NCI-H1105 treated with DMSO at 0.1 percent for 48 hours (cell line): Measurements from ENCODE around the gene HAGH.

ENCODE experiments used
- DNase-seq: peaks from one replicate; lab custom pipeline; 2025; lab: John Stamatoyannopoulos, UW

HAGH gene

GRCh38 chr16:1831186-1832075, 4.8 kb upstream of the HAGH start:
- no peak for DNase-seq

GRCh38 chr16:1830213-1830612, 3.6 kb upstream of the HAGH start:
- DNase-seq, result no peak

GRCh38 chr16:1828645-1829410, 2.2 kb upstream of the HAGH start:
- no peak for DNase-seq

- DNase-seq, result no peak
These were observed 548 bp downstream of the HAGH start for GRCh38 chr16:1825864-1826690.

GRCh38 chr16:1825381-1825863, 1.2 kb downstream of the HAGH start:
- DNase-seq, result no peak

- no peak for DNase-seq
These were observed 2.8 kb downstream of the HAGH start for GRCh38 chr16:1823821-1824220.

- DNase-seq, result no peak
These were observed 3.8 kb downstream of the HAGH start for GRCh38 chr16:1822801-1823200.

GRCh38 chr16:1821861-1822611, 4.6 kb downstream of the HAGH start:
- no peak for DNase-seq

GRCh38 chr16:1820946-1821290, 5.7 kb downstream of the HAGH start:
- no peak for DNase-seq

- DNase-seq, result no peak
These were observed 6.3 kb downstream of the HAGH start for GRCh38 chr16:1820096-1820945.

- no peak for DNase-seq
These were observed 7.0 kb downstream of the HAGH start for GRCh38 chr16:1819611-1820010.

- DNase-seq, result no peak
These were observed 7.6 kb downstream of the HAGH start for GRCh38 chr16:1818873-1819525.

GRCh38 chr16:1818204-1818872, 8.3 kb downstream of the HAGH start:
- no peak for DNase-seq

GRCh38 chr16:1817716-1818115, 8.9 kb downstream of the HAGH start:
- no peak for DNase-seq

GRCh38 chr16:1817276-1817589, 9.4 kb downstream of the HAGH start:
- DNase-seq, result no peak

GRCh38 chr16:1816396-1817275, 10.0 kb downstream of the HAGH start:
- no peak for DNase-seq

- no peak for DNase-seq
These were observed 11.2 kb downstream of the HAGH start for GRCh38 chr16:1815461-1815860.

GRCh38 chr16:1812732-1813163, 13.9 kb downstream of the HAGH start:
- DNase-seq, result peak; percentile 1

GRCh38 chr16:1810536-1810935, 16.1 kb downstream of the HAGH start:
- DNase-seq, result no peak
